Erythroblast (primary cell): ENCODE data around the gene OSBP2.

ENCODE experiments used
- GATA1 ChIP-seq: IDR thresholded peaks from 2 replicates; pipeline ENCODE4 v1.6.1; 2011; ENCODE audit warnings: low read depth, mild to moderate bottlenecking, control low read depth, low read length, moderate library complexity
- POLR2A ChIP-seq: IDR thresholded peaks from 2 replicates; pipeline ENCODE4 v1.6.1; 2011; ENCODE audit warnings: mild to moderate bottlenecking, low read length

DNA sequence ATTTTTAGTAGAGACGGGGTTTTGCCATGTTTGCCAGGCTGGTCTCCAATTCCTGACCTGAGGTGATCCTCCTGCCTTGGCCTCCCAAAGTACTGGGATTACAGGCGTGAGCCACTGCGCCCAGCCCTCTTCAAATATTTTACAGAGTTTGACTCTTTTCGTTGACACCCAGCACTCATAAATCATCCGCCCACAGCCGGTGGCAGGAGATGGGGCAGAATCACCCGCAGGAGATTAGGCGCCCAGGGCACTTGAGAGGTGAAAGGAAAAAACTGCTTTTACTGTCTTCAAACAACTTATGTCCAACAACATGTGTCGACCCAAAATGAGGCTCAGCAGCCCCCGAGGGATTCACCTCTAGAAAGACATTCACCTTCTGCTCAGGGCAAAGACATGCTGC, 56.9 kb downstream of the OSBP2 start:
- TF ChIP-seq POLR2A (no peak), GATA1 (no peak)
